Measurements from ENCODE around the gene RPTOR. TPM values are rescaled to one million over a fixed set of nuclear protein-coding genes. Genes with fewer than 3 reads are reported as not detected.

RPTOR gene
- total RNA-seq, 1 experiment from 2014 or later: 9.1 TPM

DNA sequence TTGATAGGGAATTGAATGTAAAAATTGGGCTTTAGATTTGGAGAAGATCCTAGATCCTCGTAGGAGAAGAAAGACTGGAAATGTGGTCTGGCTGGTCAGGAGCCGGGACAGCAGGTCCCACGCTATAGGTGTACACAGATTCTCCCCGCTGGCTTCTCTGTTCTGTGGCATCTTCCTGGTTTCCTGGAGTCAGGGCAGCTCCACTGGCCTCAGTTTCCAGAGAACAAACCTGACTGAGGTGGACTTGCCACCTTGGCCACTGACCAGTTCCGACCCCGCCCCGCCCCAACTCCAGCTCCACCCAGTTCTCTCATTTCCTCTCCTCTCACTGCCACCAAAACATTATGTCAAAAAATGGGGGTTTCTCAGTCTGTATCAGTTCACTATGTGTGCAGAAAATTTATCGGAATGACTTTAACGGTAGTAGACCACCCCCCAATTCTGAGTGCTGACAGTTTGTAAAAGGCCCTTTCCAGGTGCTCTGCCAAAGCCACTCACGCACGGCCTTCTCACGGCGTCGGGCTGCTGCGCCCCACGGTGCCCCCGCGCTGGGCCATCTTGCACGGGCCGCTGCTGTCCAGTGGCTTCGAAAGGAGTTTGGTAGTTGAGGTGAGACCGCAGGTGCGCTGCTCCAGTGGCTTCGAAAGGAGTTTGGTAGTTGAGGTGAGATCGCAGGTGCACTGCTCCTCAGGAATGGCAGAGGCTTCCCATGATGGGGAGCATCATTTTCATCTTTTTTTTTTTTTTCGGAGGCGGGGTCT, 285.6 kb downstream of the RPTOR start:
- no peak for DNase-seq (ENCODE audit: low read depth)

DNA sequence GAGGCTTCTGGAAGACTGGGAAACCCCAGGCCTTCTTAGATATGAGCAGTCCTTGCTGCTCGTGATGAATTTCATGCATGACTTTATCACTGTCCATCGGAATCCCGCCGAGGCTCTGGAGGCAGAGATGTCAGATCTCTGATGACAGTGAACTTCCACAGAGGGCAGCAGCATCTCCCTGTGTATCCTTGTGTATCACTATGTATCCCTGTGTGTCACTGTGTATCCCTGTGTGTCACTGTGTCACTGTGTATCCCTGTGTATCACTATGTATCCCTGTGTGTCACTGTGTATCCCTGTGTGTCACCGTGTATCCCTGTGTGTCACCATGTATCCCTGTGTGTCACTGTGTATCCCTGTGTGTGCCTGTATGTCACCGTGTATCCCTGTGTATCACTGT, 286.9 kb downstream of the RPTOR start:
- DNase-seq (ENCODE audit: low read depth): no peak

DNA sequence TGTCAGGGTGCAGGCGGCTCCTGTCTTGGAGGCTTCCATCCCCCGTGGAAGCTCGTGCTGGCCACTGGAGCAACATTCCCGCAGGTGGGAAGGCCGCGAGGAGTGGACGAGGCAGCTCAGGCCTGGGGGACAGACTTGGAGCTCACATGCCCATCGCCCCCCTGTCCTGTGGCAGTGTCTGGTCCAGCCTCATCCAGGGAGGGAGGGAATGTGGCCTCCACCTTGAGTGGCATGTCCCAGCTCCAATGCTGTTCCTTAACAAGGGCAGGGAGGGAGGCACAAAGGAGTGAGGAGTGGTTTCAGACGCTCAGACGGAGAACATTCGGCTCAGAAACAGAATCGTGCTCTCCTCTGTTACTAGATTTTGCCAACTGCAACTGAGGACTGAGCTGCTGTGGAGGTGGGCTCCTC, 287.6 kb downstream of the RPTOR start:
- DNase-seq (ENCODE audit: low read depth): peak; percentile 74

DNA sequence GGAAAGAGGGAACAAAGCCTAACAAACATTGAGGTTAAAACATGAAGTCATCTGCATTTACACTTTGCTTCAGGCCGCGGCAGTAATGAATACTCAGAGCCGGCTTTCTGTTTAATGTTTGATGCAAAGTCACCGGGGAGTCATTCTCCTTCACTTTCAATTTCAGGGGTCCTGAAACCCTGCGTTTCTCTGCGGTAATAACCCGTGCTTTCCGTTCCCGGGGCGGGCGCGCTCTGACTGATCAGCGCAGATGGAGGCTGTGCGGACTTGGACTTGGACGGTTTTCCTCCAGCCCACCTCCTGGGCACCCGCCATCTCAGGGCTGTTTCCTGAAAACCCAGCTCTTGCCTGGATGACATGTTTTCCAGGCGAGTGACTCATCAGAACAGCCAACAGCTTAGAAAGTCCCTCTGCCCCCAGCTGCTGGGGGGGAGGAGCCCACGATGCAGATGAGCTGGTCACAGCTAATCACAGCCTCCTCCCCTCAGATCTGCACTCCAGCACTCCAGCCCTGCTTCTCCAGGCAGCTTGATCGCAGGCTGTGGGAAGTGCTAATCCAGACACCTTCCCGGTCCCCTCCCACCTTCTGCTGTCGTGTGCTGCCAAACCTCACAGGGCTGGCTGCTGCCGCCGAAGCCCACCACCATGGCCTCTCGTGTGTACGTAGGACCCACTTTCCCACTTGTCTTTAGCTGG, 288.4 kb downstream of the RPTOR start:
- DNase-seq (ENCODE audit: low read depth): peak; percentile 99

DNA sequence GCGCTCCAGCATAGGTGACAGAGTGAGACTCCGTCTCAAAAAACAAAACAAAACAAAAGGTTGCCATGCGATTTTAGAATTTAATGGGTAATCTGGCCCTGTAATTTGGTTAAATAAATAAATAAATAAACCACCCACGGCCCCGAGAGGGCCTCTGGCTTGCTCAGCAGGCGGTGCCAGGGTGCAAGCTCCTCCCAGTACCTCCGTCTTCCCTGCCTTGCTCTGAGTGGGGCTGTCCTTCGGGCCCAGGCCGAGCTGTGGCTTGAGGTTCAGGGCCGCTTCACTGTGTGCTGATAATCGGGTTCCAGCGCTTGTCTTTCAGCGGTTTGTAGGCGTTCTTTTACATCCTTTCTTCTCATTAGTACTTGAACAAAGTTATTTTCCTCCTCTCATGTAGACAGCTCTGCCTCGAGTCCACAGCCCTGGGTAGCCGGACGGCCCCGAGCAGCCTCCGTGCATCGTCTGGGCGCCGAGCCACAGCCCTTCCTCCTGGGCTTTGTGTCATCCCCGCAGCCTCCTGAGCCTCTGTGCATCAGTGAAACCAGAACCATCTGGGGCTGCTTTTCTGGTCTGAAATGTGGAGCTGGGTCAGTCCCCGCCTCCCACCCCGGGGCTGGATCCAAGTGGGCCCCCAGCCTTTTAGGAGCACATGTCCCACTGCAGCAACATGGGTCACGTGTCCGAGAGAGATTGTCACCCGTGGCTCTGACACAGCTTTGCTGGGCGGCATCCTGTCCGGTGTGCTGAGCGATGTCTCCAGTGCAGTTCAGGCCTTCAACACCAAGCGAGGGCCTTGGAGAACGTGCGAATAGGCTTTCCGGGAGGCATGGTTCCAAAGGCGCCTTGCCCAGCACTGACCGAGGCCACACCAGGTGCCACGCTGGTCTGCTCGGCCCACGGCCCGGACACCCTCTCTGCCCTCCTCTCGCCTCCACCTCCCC, 289.6 kb downstream of the RPTOR start:
- DNase-seq (ENCODE audit: low read depth): peak; percentile 80

DNA sequence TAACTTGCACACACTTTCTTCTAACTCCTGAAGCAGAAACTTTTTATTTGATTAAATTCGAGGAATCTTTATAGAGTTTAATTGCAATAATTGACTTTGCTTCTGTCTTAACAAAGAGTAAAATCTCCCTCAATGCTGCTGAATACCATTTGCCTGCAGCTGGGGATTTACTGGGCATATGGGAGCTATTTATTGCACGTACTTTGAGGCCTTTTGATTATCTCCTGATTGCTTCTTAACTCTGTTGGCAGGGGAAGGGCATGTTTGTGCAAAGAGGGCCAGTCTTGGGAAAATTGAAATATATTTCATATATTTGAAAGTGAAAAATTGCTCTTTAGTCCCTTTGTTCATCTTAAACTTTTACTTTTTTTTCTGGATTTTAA, 290.2 kb downstream of the RPTOR start:
- no peak for DNase-seq (ENCODE audit: low read depth)

DNA sequence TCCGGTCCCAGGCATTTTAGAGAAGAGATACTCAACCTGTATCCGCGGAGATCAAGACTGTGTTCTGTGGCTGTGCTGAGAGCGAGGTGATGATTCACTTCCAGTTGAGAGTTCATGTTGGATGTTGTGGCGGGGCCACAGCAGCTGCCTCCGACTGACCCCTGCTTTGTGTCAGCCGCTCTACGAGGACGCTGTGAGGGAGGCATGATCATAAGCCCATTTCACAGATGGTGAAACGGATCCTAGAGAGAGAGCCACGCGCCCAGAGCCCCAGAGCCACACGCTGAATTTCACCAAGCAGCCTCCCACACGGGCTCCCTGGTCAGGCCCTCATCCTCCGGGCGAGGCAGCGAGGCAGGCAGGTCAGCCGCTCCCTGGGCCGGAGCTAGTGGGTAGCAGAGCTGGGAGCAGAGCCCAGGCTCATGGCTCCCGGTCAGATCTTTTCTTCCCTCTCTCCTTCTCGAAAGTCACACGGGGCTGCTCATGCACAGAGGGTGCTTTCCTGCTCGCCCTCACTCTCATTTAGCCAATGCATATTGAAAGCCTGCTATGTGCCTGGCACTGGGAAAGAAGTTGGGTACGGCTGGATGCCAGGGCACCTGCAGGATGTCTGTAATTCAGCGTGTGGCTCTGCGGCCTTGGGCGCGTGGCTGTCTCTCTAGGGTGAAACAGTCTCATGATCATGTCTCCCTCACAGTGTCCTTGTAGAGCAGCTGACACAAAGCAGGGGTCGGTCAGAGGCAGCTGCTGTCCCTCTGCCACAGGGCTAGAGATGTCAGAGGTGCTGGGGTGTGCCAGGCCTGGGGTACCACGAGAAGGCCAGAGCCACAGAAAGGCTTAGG, 291.4 kb downstream of the RPTOR start:
- no peak for DNase-seq (ENCODE audit: low read depth)

DNA sequence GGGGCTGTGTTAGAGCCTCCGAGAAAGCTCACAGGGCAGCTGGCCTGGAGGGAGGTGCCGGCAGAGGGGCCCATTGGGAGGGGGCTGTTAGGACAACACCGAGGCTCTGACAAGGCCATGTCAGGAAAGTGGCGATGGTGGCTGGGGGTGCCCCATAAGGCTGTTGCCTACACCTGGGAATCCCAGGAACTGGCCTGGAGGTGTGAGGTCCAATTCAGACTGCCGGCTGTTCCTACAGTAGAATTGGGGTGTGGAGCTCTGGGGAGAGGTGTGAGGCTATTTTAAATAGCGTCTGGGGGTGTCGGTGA, 292.0 kb downstream of the RPTOR start:
- no peak for DNase-seq (ENCODE audit: low read depth)

DNA sequence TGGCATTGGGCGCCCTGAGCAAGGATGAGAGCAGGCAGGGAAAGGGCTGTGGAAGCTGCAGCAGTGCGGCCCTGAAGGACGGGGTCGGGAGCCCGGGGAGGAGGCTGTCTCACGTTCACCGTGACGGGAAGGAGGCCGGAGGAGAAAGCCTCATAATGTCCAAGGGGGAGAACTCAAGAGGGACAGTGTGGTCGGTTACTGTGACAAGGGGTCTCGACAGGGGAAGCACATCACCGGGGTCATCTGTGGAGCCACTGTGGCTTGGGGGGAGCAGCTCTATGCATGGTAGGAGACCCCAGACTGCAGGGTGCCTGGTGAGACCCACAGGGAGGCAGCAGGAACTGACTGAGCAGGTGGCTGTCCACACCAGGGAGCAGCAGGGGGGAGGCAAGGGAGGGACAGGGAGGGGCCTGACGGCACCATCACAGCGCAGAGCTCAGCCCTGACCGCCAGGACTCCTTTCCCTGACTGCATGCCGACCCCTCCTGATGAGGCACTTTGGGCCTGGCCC, 292.4 kb downstream of the RPTOR start:
- no peak for DNase-seq (ENCODE audit: low read depth)

DNA sequence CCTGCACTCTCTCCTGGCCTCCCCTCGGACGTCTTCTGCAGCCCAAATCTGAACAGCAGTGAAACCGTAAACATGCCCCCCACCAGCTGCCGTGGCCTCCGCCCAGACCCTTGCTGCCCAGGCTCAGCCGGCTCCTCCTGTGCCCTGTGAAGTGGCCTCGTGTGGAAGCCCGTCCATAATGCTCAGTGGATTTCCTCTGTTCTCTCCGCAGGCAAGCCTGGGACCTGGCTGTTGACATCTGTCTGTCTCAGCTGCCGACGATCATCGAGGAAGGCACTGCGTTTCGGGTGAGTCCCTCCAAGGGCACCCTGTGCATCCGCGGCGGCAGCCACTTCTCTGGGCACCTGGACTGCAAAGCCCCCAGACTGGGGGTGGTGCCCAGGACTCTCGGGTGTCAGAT, 293.1 kb downstream of the RPTOR start:
- DNase-seq (ENCODE audit: low read depth): no peak

DNA sequence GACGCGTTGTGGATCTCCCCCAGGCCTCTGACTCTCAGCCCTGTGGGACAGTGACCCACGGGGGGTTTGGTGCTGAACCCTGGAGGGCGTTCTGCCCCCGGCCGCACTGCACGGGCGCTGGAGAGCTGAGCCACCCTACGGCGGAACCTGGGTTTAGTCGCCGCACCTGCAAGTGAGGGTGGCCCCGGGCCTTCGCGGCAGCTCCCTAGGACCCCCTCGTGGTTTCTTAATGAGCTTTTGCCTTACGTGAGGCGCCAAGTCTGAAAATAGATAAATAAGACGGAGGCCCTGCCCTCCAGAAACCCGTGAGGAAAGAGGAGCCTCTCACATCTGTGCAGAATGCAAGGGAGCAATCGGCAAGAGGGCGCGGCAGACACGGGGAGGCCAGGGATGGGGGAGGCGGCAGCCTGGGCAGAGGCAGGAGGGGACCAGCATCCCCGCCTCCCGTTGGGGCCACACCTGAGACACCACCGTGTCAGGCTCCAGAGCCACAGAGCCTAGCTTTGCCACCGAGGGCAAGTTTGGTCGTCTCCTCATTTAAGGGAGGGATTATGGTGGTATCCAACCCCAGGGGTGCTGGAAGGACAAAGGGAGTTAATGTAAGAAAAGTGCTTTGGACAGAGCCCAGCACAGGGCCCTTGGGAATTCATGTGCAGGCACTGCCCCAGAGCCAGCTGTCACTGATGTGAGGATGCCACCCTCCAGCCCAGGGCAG, 293.8 kb downstream of the RPTOR start:
- DNase-seq (ENCODE audit: low read depth): no peak

DNA sequence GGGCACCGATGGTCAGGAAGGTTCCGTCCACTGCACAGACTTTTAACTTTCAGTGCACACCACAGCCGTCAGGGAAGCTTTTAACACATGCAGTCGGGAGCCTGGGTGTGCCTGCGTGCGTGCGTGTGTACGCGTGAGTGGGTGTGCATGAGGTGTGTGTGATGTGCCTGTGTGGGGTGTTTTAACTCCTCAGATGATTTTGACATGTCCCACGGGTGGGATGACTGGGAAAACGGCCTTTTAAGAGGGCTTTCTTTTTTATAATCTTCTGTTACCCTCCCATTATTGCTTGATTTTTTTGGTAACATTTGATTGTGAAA, 294.3 kb downstream of the RPTOR start:
- DNase-seq (ENCODE audit: low read depth): no peak

DNA sequence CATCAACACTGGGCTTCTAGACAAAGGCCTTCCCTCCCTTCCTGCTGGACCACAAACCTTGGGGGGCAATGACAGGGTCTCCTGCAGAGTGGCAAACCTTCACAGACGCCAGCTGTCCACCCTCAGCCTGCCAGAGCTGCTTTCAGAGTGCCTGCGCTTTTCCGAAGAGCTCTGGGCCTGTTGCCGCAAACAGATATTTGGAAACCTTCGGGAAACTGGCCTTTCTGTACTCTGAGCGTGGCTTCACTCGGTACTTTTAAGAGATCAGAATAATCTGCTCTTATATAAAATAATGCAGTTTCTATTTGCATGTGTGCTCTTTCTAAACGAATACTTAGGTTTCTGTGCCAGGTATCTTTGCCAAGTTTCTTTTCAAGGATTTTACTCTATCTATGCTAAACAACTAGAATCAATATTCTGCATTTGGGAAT, 294.9 kb downstream of the RPTOR start:
- no peak for DNase-seq (ENCODE audit: low read depth)

DNA sequence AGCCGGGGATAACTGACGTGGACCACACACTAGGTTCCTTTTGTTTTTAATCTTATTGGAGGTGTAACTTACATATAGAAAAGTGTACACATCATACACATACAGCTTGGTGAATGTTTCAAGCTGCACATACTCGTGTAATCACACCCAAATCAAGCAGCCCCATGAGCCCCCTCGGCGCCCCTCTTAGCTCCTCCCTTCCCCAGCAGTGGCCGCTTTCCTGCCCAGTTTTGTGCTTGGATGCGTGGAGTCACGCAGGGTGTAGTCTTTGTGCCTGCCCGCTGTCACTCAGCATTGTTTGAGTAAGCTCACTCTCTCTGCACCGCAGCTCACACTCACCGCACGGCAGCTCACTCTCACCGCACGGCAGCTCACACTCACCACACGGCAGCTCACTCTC, 295.3 kb downstream of the RPTOR start:
- no peak for DNase-seq (ENCODE audit: low read depth)

DNA sequence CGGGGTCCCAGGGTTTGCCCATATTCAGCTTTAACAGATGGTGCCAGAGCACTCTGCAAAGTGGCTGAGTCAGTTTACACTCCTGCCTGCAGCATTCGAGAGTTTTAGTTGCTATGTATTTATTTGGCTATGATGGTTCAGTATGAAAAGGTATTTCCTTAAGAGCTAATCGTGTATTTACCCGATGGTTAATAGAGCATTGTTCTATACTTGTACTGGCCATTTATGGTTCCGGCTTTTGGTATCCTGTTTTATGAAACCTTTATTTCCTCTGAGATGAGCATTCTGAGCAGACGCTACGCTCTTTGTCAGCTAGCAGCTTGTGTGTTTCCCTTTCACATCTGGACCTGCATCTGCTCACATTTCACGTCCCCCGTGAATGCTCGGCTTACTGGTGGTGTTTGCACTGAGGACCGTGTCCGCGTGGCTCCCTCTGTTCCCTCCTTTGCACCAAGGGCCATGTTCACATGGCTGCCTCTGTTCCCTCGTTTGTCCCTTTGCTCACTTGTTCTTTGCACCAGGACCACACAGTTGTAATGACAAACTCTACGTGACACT, 297.9 kb downstream of the RPTOR start:
- no peak for DNase-seq (ENCODE audit: low read depth)

DNA sequence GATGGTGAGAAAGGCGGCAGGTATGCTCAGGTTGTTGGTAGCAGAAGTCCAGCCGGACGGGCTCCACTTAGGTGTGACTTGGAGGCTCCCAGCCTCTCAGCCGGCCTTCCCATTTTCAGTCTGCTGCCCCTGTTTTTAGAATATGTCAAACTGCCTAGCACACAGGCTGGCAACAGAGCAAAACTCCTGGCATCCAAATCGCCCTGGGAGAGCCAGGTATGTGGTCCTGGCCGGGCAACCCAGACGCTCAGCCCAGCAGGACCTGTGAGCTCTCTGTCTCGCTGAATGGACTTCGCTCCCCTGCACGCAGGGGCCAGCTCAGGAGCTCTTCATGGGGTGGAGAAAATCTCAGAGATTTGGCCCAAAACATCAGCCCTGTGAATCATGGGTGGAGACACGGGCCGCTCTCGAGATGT, 299.1 kb downstream of the RPTOR start:
- DNase-seq (ENCODE audit: low read depth): no peak

DNA sequence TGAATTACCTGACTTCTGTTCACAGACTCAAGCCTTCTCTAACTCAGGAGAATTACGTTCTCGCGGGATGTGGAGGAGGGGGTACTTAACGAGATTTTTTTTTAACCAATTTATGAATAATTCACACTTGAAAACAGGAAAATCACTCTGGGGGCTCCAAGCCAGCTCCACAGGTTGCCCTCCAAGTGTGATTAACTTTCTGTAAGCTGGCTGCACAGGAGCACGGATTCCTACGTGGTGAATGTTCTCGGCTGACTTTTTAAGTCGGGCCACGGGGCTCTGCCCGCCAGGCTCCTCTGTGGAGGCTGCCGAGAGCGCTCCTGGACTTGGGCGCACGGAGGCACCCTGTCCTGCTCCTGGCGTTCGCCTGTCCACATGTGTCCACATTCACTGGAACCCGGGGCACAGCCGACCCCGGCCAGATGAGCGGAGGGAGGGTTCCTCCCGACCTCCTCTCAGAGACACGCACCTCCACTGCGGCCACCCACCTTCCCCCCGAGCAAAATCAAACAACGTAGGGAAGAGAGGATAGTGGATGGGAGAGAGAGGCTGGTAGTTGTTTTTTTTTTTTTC, 299.9 kb downstream of the RPTOR start:
- no peak for DNase-seq (ENCODE audit: low read depth)

DNA sequence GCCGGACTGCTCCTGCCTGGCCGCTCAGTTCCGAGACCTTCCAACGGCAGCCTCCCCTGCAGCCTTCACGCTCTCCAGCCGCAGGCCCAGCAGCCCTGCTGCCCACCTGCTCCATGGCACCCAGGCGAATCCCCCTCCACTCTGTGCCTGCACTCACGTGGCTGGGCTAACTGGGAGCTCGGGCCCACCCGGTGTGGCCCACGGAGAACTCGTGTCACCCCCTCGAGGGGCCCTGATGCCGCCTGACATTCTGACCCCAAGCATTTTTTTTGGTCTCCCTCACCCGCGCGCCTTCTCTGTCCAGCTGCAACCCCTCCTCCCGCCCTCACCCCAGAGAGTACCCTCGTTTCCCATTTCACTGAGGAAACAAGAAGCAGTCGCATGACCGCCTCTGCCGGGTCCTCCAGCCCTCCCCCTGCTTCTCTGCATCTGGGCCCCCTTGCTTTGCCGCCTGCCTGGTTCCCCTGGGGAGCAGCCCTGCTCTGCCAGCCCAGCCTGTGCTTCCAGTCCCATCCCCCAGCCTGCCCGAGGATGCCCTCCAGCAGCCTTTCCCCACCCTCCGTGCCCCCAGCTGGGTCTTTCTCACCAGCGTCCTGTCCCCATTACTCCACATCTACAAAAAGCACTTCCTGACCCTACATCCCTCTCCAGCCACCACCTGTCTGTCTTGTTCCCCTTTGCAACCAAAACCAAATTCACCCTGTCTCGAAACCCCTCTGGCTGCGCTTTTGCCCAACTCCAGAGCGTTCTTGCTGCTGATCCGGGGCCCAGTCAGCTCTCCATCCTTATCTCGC, 300.6 kb downstream of the RPTOR start:
- DNase-seq (ENCODE audit: low read depth): no peak

All from Daoy (cell line).